GM12801 (cell line): ENCODE data around the gene GNB1L.

ENCODE experiments used
- CTCF ChIP-seq: IDR thresholded peaks from one replicate; pipeline ENCODE4 v1.5.1; 2011; ENCODE audit warnings: control low read depth; ENCODE audit not compliant: insufficient read length; ENCODE audit errors: extremely low read depth

Gene GNB1L

GRCh38 chr22:19812910-19813309 is 41.8 kb downstream of the GNB1L start:
- no peak for TF ChIP-seq CTCF

GRCh38 chr22:19811811-19812771 is 42.6 kb downstream of the GNB1L start:
- no peak for TF ChIP-seq CTCF

GRCh38 chr22:19811211-19811621 is 43.5 kb downstream of the GNB1L start:
- TF ChIP-seq CTCF = no peak

GRCh38 chr22:19810381-19811201 is 44.1 kb downstream of the GNB1L start:
- TF ChIP-seq CTCF = no peak

GRCh38 chr22:19809741-19810140 is 44.9 kb downstream of the GNB1L start:
- TF ChIP-seq CTCF = no peak

- TF ChIP-seq CTCF = no peak
Observed at GRCh38 chr22:19808873-19809478, 45.7 kb downstream of the GNB1L start.
